HEK293 (cell line): ENCODE data around the gene SLC16A1.
A peak's percentile ranks its signal among the peaks of the same experiment; 100 is the strongest.

ENCODE experiments used
- CTCF ChIA-PET: fragments of 350-600 bp; formaldehyde crosslinking; extraction: SDS; loops from one replicate; lab custom pipeline; 2021; ENCODE audit warnings: antibody characterized with exemption; lab: Yijun Ruan, JAX
- POLR2A ChIA-PET: fragments of 300-600 bp; formaldehyde crosslinking; extraction: SDS; loops from one replicate; lab custom pipeline; 2020; ENCODE audit warnings: antibody characterized with exemption, inconsistent platforms; lab: Yijun Ruan, JAX
- H3K27ac ChIP-seq: fragments of 200-500 bp; sonication (Bioruptor generic); 2 replicates; pipeline ENCODE4 v1.5.1; 2014; ENCODE audit warnings: low read depth, low read length, control low read depth, inconsistent platforms; ENCODE audit errors: extremely low read depth
- H3K36me3 ChIP-seq, 2 experiments: fragments of 200-500 bp in 1 of 2; sonication (Bioruptor generic) in 1 of 2; 1 replicate in 1 of 2; 2 replicates in 1 of 2; pipeline ENCODE4 v1.5.1; 2014 to 2017; ENCODE audit warnings: inconsistent platforms in 2 of 2, low read length in 2 of 2; ENCODE audit not compliant: control insufficient read depth in 2 of 2, insufficient read depth in 1 of 2
- H3K4me1 ChIP-seq: fragments of 200-500 bp; sonication (Bioruptor generic); 2 replicates; pipeline ENCODE4 v1.5.1; 2014; ENCODE audit warnings: mild to moderate bottlenecking, low read length, inconsistent platforms; ENCODE audit not compliant: control insufficient read depth, insufficient read depth
- H3K4me3 ChIP-seq: 2 replicates; pipeline ENCODE4 v1.5.1; 2011; ENCODE audit warnings: low read depth, mild to moderate bottlenecking, control low read depth, low read length, moderate library complexity
- H3K9me3 ChIP-seq: fragments of 200-500 bp; sonication (Bioruptor generic); 2 replicates; pipeline ENCODE4 v1.5.1; 2014; ENCODE audit warnings: low read depth, low read length, inconsistent platforms; ENCODE audit not compliant: control insufficient read depth, insufficient read depth
- HOXA7 ChIP-seq: sonication (generic); formaldehyde crosslinking; IDR thresholded peaks from 2 replicates; pipeline ENCODE4 v1.8.1; 2022; ENCODE audit warnings: missing genetic modification reagents, borderline replicate concordance
- IKZF3 ChIP-seq: fragments of 450-650 bp; IDR thresholded peaks from 2 replicates; pipeline ENCODE4 v1.5.0; 2018; ENCODE audit warnings: missing biosample characterization, mild to moderate bottlenecking, missing genetic modification characterization, moderate library complexity
- KLF9 ChIP-seq: fragments of 450-650 bp; formaldehyde crosslinking; IDR thresholded peaks from 2 replicates; pipeline ENCODE4 v1.5.1; 2016; ENCODE audit warnings: missing biosample characterization, missing genetic modification characterization, low read depth
- PRDM1 ChIP-seq: fragments of 450-650 bp; formaldehyde crosslinking; IDR thresholded peaks from 2 replicates; pipeline ENCODE4; 2016; ENCODE audit warnings: missing biosample characterization, missing genetic modification characterization
- SCRT2 ChIP-seq: fragments of 450-650 bp; formaldehyde crosslinking; IDR thresholded peaks from 2 replicates; pipeline ENCODE4 v1.5.1; 2016; ENCODE audit warnings: missing biosample characterization, missing genetic modification characterization
- ZEB2 ChIP-seq: fragments of 450-650 bp; formaldehyde crosslinking; IDR thresholded peaks from 2 replicates; pipeline ENCODE4 v1.5.1; 2016; ENCODE audit warnings: missing biosample characterization, missing genetic modification characterization
- ZFP69B ChIP-seq: fragments of 450-650 bp; formaldehyde crosslinking; IDR thresholded peaks from 2 replicates; pipeline ENCODE4 v1.5.1; 2016; ENCODE audit warnings: missing biosample characterization, missing genetic modification characterization
- ZNF629 ChIP-seq: fragments of 450-650 bp; formaldehyde crosslinking; IDR thresholded peaks from 2 replicates; pipeline ENCODE4 v1.5.1; 2017; ENCODE audit warnings: missing biosample characterization, missing genetic modification characterization
- ZNF660 ChIP-seq: fragments of 450-650 bp; IDR thresholded peaks from 2 replicates; pipeline ENCODE4 v1.5.1; 2018; ENCODE audit warnings: missing biosample characterization, mild to moderate bottlenecking, missing genetic modification characterization
- TF ChIP-seq, protein P1 (sequence below): fragments of 450-650 bp; formaldehyde crosslinking; IDR thresholded peaks from 2 replicates; pipeline ENCODE4 v1.5.1; 2016; ENCODE audit warnings: missing biosample characterization, missing genetic modification characterization
- TF ChIP-seq, protein P2 (sequence below): fragments of 450-650 bp; formaldehyde crosslinking; IDR thresholded peaks from 2 replicates; pipeline ENCODE4 v1.5.1; 2016; ENCODE audit warnings: missing biosample characterization, missing genetic modification characterization, borderline replicate concordance
- TF ChIP-seq, protein P3 (sequence below): fragments of 450-650 bp; formaldehyde crosslinking; IDR thresholded peaks from 2 replicates; pipeline ENCODE4 v1.5.1; 2016; ENCODE audit warnings: missing biosample characterization, missing genetic modification characterization
- TF ChIP-seq, protein P4 (sequence below): fragments of 450-650 bp; formaldehyde crosslinking; IDR thresholded peaks from 2 replicates; pipeline ENCODE4 v1.5.1; 2016; ENCODE audit warnings: missing biosample characterization, missing genetic modification characterization
- TF ChIP-seq, protein P5 (sequence below): fragments of 450-650 bp; formaldehyde crosslinking; IDR thresholded peaks from 2 replicates; pipeline ENCODE4 v1.5.1; 2017; ENCODE audit warnings: missing biosample characterization, missing genetic modification characterization
- TF ChIP-seq, protein P6 (sequence below): fragments of 450-650 bp; formaldehyde crosslinking; IDR thresholded peaks from 2 replicates; pipeline ENCODE4 v1.5.1; 2016; ENCODE audit warnings: missing biosample characterization, missing genetic modification characterization, low read depth

Gene SLC16A1

DNA sequence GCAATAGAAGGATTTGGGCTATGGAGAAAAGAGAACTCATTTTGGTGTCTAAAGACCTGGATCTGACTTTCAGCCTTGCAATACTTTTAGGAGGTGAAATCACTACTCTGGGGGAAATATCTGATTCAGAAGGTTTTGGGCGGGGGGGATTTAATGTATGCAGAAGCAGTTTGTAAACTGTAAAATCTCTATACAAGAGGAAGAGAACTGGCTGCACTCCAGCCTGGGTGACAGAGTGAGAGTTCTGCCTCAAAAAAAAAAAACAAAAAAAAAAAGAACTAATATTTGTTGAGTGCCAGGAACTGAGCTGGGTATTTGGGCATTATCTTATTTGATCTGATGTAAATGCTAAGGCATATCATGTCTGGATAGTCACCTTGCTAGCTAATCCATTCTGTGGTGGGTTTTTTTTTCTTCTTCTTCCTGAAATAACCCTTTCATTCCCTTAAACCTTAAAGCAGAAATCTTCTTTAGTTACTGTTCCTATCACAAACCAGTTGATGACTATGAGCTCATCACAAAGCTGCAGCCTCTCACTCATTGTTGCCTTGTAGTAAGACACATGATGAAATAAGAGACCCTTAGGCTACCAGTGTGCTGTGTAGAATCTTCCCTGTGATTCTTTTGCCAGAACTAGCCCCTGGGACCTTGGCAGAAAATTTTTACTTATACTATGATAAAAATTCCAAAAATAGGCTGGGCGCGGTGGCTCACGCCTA, 35.6 kb upstream of the SLC16A1 start:
- Histone ChIP-seq H3K4me3 (no peak overlapping the region), H3K4me1 (0 out of 2 replicates have a peak, but pooled peaks cover 2% of the 10 kb centered on the region), H3K27ac (no peak overlapping the region), H3K36me3 (no peaks in the 10 kb centered on the region; a peak in 1 of 3 replicates), H3K9me3 (no peaks in the 10 kb centered on the region)
- CTCF ChIA-PET: interaction anchor here (0.7 to 0.9 kb wide), 3 partner anchors 34 to 112 kb away, joined by 3 to 4 read pairs (median 3); no protein-coding TSS in a partner anchor
- POLR2A ChIA-PET: no interaction called here
- peak; percentile 56; the same call in 1 of the 2 replicates for TF ChIP-seq ZEB2
- TF ChIP-seq SCRT2 (tag by site-specific recombination): peak; percentile 48
- TF ChIP-seq, protein P1, sequence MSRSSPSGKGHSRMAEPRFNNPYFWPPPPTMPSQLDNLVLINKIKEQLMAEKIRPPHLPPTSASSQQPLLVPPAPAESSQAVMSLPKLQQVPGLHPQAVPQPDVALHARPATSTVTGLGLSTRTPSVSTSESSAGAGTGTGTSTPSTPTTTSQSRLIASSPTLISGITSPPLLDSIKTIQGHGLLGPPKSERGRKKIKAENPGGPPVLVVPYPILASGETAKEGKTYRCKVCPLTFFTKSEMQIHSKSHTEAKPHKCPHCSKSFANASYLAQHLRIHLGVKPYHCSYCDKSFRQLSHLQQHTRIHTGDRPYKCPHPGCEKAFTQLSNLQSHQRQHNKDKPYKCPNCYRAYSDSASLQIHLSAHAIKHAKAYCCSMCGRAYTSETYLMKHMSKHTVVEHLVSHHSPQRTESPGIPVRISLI: 0 out of 2 replicates have a peak, but pooled peaks have one; percentile 36
- TF ChIP-seq PRDM1 (tag by site-specific recombination): no peak
- TF ChIP-seq, protein P2, sequence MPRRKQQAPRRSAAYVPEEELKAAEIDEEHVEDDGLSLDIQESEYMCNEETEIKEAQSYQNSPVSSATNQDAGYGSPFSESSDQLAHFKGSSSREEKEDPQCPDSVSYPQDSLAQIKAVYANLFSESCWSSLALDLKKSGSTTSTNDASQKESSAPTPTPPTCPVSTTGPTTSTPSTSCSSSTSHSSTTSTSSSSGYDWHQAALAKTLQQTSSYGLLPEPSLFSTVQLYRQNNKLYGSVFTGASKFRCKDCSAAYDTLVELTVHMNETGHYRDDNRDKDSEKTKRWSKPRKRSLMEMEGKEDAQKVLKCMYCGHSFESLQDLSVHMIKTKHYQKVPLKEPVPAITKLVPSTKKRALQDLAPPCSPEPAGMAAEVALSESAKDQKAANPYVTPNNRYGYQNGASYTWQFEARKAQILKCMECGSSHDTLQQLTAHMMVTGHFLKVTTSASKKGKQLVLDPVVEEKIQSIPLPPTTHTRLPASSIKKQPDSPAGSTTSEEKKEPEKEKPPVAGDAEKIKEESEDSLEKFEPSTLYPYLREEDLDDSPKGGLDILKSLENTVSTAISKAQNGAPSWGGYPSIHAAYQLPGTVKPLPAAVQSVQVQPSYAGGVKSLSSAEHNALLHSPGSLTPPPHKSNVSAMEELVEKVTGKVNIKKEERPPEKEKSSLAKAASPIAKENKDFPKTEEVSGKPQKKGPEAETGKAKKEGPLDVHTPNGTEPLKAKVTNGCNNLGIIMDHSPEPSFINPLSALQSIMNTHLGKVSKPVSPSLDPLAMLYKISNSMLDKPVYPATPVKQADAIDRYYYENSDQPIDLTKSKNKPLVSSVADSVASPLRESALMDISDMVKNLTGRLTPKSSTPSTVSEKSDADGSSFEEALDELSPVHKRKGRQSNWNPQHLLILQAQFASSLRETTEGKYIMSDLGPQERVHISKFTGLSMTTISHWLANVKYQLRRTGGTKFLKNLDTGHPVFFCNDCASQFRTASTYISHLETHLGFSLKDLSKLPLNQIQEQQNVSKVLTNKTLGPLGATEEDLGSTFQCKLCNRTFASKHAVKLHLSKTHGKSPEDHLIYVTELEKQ (tag by site-specific recombination): no peak
- TF ChIP-seq, protein P3, sequence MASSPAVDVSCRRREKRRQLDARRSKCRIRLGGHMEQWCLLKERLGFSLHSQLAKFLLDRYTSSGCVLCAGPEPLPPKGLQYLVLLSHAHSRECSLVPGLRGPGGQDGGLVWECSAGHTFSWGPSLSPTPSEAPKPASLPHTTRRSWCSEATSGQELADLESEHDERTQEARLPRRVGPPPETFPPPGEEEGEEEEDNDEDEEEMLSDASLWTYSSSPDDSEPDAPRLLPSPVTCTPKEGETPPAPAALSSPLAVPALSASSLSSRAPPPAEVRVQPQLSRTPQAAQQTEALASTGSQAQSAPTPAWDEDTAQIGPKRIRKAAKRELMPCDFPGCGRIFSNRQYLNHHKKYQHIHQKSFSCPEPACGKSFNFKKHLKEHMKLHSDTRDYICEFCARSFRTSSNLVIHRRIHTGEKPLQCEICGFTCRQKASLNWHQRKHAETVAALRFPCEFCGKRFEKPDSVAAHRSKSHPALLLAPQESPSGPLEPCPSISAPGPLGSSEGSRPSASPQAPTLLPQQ: peak; percentile 90
- TF ChIP-seq, protein P4, sequence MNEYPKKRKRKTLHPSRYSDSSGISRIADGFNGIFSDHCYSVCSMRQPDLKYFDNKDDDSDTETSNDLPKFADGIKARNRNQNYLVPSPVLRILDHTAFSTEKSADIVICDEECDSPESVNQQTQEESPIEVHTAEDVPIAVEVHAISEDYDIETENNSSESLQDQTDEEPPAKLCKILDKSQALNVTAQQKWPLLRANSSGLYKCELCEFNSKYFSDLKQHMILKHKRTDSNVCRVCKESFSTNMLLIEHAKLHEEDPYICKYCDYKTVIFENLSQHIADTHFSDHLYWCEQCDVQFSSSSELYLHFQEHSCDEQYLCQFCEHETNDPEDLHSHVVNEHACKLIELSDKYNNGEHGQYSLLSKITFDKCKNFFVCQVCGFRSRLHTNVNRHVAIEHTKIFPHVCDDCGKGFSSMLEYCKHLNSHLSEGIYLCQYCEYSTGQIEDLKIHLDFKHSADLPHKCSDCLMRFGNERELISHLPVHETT (tag by site-specific recombination): no peak
- TF ChIP-seq, protein P5, sequence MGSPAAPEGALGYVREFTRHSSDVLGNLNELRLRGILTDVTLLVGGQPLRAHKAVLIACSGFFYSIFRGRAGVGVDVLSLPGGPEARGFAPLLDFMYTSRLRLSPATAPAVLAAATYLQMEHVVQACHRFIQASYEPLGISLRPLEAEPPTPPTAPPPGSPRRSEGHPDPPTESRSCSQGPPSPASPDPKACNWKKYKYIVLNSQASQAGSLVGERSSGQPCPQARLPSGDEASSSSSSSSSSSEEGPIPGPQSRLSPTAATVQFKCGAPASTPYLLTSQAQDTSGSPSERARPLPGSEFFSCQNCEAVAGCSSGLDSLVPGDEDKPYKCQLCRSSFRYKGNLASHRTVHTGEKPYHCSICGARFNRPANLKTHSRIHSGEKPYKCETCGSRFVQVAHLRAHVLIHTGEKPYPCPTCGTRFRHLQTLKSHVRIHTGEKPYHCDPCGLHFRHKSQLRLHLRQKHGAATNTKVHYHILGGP: no peak
- peak; percentile 29; the same call in 1 of the 2 replicates for TF ChIP-seq ZNF660
- peak; percentile 72 for TF ChIP-seq ZNF629
- no peak for TF ChIP-seq HOXA7 (CRISPR knock-in tag)
- TF ChIP-seq, protein P6, sequence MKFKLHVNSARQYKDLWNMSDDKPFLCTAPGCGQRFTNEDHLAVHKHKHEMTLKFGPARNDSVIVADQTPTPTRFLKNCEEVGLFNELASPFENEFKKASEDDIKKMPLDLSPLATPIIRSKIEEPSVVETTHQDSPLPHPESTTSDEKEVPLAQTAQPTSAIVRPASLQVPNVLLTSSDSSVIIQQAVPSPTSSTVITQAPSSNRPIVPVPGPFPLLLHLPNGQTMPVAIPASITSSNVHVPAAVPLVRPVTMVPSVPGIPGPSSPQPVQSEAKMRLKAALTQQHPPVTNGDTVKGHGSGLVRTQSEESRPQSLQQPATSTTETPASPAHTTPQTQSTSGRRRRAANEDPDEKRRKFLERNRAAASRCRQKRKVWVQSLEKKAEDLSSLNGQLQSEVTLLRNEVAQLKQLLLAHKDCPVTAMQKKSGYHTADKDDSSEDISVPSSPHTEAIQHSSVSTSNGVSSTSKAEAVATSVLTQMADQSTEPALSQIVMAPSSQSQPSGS: peak; percentile 63; the same call in 1 of the 2 replicates
- TF ChIP-seq KLF9 (tag by site-specific recombination): no peak
- peak; percentile 63; the same call in 1 of the 2 replicates for TF ChIP-seq ZFP69B (tag by site-specific recombination)
- peak; percentile 22; the same call in 1 of the 2 replicates for TF ChIP-seq IKZF3 (tag by site-specific recombination)
